HEK293T (cell line): ENCODE results near the gene GAL3ST1.

Source experiments
- CTCF ChIA-PET: fragments of 350-600 bp; formaldehyde crosslinking; extraction: SDS; loops from one replicate; lab custom pipeline; 2021; ENCODE audit warnings: antibody characterized with exemption, inconsistent platforms; lab: Yijun Ruan, JAX
- POLR2A ChIA-PET: fragments of 350-600 bp; formaldehyde crosslinking; extraction: SDS; loops from one replicate; lab custom pipeline; 2020; ENCODE audit warnings: antibody characterized with exemption, inconsistent platforms; lab: Yijun Ruan, JAX
- DNase-seq: peaks from one replicate; pipeline ENCODE4 v3.0.0; 2012; ENCODE audit warnings: mixed read lengths; ENCODE audit errors: extremely low spot score
- ARNT ChIP-seq: fragments of 450-650 bp; IDR thresholded peaks from 2 replicates; pipeline ENCODE4 v1.6.1; 2017; ENCODE audit warnings: mild to moderate bottlenecking
- BHLHE40 ChIP-seq: fragments of 450-650 bp; IDR thresholded peaks from 2 replicates; pipeline ENCODE4 v1.6.1; 2016; ENCODE audit warnings: mild to moderate bottlenecking, moderate library complexity, borderline replicate concordance
- CTBP1 ChIP-seq: fragments of 450-650 bp; IDR thresholded peaks from 2 replicates; pipeline ENCODE4 v1.6.1; 2016; ENCODE audit warnings: borderline replicate concordance
- ELF4 ChIP-seq: fragments of 450-650 bp; IDR thresholded peaks from 2 replicates; pipeline ENCODE4 v1.6.1; 2017; ENCODE audit warnings: antibody characterized with exemption
- FOXA1 ChIP-seq: fragments of 450-650 bp; IDR thresholded peaks from 2 replicates; pipeline ENCODE4 v1.6.1; 2016; ENCODE audit warnings: mild to moderate bottlenecking
- FOXK2 ChIP-seq: fragments of 450-650 bp; IDR thresholded peaks from 2 replicates; pipeline ENCODE4 v1.6.1; 2016; ENCODE audit warnings: mild to moderate bottlenecking
- FOXM1 ChIP-seq: fragments of 450-650 bp; IDR thresholded peaks from 2 replicates; pipeline ENCODE4 v1.6.1; 2017; ENCODE audit warnings: mild to moderate bottlenecking, borderline replicate concordance
- HDGF ChIP-seq: fragments of 450-650 bp; IDR thresholded peaks from 2 replicates; pipeline ENCODE4 v1.6.1; 2017; ENCODE audit warnings: antibody characterized with exemption, borderline replicate concordance
- L3MBTL2 ChIP-seq: fragments of 450-650 bp; conservative IDR thresholded peaks from 2 replicates; pipeline ENCODE4 v1.6.1; 2016; ENCODE audit warnings: mild to moderate bottlenecking
- LEF1 ChIP-seq: fragments of 450-650 bp; IDR thresholded peaks from 2 replicates; pipeline ENCODE4 v1.6.1; 2017; ENCODE audit warnings: mild to moderate bottlenecking, borderline replicate concordance
- NFRKB ChIP-seq: fragments of 450-650 bp; IDR thresholded peaks from 2 replicates; pipeline ENCODE4 v1.6.1; 2016; ENCODE audit warnings: mild to moderate bottlenecking, moderate library complexity
- SP1 ChIP-seq: fragments of 450-650 bp; IDR thresholded peaks from 2 replicates; pipeline ENCODE4 v1.6.1; 2017
- SUZ12 ChIP-seq: fragments of 450-650 bp; IDR thresholded peaks from 2 replicates; pipeline ENCODE4 v1.6.1; 2016; ENCODE audit warnings: mild to moderate bottlenecking
- TARDBP ChIP-seq: fragments of 450-650 bp; IDR thresholded peaks from 2 replicates; pipeline ENCODE4 v1.6.1; 2016
- ZNF384 ChIP-seq: fragments of 450-650 bp; IDR thresholded peaks from 2 replicates; pipeline ENCODE4 v1.6.1; 2016
- TF ChIP-seq, protein P1 (sequence below): fragments of 450-650 bp; IDR thresholded peaks from 2 replicates; pipeline ENCODE4 v1.6.1; 2016

Gene GAL3ST1

DNA sequence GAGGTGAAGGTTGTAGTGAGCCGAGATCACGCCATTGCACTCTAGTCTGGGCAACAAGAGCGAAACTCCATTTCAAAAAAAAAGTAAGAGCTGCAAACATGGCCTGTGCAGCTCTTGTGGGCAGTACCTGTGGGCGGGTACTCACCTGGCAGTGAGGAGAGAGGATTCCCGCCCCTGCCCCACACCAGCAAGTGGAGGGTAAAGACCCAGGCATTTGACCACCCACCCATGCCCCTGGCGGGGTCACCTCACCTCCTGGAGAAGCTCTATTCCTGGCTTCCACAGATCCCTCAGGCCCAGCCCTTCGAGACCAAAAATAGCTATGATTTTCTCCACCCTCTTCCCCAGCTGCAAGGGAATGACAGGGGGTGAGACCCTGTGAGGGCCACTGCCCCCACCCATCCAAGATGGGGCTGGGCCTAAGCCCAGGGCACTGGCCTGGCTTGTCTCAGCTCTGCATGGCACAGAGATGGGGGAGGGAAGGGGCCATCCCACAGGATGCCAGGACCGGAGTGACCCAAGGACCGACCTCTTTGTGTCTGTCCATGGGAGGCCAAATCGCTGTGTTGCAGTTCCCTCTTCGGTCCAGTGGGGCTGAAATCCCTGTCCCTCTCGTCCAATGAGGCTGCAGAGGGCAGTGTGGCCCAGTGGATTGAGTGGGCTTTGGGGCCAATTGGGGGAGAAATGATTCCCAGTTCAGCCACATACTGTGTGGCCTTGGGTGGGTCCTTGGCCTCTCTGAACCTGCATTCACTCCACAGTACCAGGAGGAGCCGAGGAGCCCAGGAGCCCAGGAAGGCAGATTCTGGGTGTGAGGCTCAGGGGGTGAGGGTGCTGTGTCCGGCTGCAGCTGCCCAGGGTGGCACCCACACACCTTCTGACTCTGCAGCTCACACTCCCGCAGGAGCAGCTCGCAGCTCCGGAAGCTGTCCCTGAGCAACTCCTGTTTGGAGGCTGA, 42.5 kb downstream of the GAL3ST1 start:
- ChIA-PET POLR2A (interaction anchor here (0.7 kb wide), 1 partner anchor 59 kb away, joined by 3 read pairs; no protein-coding TSS in a partner anchor), CTCF (no interaction called here)
- no peak for DNase-seq
- no peak for TF ChIP-seq FOXA1
- TF ChIP-seq FOXM1 = no peak
- no peak for TF ChIP-seq ZNF384
- TF ChIP-seq CTBP1 = no peak

DNA sequence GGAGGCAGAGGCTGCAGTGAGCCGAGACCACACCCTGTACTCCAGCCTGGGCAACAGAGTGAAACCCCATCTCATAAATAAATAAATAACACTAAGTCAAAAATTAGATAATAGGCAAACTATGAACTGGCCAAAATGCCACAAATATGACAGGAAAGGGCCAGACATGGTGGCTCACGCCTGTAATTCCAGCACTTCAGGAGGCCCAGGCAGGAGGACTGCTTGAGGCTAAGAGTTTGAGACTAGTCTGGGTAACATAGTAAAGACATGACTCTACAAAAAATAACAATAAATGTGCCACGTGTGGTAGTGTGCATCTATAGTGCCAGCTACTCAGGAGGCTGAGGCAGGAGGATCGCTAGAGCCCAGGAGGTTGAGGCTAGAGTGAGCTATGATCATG, 47.8 kb downstream of the GAL3ST1 start:
- POLR2A ChIA-PET = no interaction called here
- DNase-seq = no peak
- TF ChIP-seq FOXA1 (no peak), SP1 (no peak), LEF1 (no peak), NFRKB (no peak), ARNT (no peak)
- TF ChIP-seq, protein P1, sequence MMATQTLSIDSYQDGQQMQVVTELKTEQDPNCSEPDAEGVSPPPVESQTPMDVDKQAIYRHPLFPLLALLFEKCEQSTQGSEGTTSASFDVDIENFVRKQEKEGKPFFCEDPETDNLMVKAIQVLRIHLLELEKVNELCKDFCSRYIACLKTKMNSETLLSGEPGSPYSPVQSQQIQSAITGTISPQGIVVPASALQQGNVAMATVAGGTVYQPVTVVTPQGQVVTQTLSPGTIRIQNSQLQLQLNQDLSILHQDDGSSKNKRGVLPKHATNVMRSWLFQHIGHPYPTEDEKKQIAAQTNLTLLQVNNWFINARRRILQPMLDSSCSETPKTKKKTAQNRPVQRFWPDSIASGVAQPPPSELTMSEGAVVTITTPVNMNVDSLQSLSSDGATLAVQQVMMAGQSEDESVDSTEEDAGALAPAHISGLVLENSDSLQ = no peak

DNA sequence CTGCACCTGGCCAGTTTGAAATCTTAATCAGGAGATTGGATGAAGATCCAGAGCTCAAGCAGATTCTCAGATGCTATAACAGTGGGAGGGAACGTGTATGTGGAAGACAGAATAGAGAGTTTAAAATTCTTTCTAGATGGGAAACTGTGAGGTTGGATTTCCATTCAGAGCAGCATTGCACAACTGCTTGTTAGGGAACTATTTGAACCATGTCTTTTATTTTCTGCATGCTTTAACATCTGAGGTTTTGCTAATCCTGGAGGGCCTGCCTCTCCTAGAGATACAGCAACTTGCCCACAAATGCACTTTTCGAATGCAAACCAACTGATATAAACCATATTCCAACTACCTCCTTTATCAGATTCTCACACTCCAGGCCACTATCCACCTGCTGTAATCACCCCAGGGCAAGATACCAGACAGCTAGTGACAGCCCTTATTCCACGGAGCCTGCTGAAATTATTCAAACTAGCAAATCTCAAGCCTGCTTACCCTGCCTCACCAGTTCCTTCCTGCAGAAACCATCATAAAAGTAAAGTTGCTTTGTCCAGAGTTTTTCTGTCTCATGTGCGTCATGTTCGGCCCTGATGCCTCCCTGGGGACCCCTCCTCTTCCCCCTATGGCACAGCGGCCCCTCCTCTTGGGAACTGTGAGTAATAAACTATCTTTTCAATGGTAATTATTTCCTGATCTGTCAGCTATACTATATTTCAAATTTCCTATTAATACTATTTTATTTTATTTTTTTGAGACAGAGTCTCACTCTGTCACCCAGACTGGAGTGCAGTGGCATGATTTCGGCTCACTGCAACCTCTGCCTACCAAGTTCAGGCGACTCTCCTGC, 50.6 kb downstream of the GAL3ST1 start:
- POLR2A ChIA-PET = no interaction called here
- no peak for DNase-seq
- TF ChIP-seq CTBP1 = no peak
- no peak for TF ChIP-seq SP1
- no peak for TF ChIP-seq FOXM1
- TF ChIP-seq SUZ12 = no peak
- no peak for TF ChIP-seq ELF4
- TF ChIP-seq LEF1 = no peak
- no peak for TF ChIP-seq ZNF384
- TF ChIP-seq BHLHE40 = no peak
- TF ChIP-seq HDGF = no peak
- TF ChIP-seq L3MBTL2 = no peak
- TF ChIP-seq NFRKB = no peak
- TF ChIP-seq FOXA1 = no peak
- no peak for TF ChIP-seq TARDBP
- no peak for TF ChIP-seq FOXK2
- no peak for TF ChIP-seq ARNT
- TF ChIP-seq, protein P1 = no peak
- CTCF ChIA-PET = no interaction called here

More for the DNA sequence above, 47.8 kb downstream of the GAL3ST1 start:
- CTCF ChIA-PET = no interaction called here

DNA sequence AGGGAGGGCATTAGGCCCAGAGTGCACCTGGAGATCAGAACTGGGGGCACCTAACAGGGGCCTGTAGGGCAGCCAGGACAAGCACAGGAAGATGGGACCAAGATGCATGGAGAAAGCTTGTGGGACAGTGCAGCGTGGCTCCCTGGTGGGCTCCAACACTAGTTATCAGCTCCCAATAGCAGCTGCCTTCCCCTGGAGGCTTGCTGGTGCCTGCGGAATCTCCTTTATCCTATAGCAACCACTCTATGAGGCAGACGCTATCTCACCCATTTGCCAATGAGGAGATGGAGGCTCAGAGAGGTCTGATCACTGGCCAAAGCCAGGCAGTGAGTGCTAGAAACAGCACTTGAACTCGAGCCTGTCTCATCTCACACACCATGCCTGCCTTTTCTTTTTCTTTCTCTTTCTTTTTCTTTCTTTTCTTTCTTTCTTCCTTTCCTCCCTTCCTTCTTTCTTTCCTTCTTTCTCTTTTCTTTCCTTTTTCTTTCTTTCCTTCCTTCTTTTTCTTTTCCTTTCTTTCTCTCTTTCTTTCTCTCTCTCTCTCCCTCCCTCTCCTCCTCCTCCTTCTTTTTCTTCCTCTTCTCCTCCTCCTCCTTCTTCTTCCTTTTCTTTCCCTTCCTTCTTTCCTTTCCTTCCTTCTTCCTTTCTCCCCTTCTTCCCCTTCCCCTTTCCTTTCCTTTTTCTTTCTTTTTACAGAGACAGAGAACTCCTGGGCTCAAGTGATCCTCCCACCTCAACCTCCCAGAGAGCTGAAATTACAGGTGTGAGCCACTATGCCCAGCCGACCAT, 52.9 kb downstream of the GAL3ST1 start:
- ChIA-PET CTCF (interaction anchor here (0.7 kb wide), 2 partner anchors 99 to 1074 kb away, joined by 3 read pairs; no protein-coding TSS in a partner anchor), POLR2A (interaction anchor here (1.1 kb wide), 1 partner anchor 21 kb away, joined by 3 read pairs; no protein-coding TSS in a partner anchor)
- DNase-seq = no peak
- TF ChIP-seq LEF1 = no peak
- no peak for TF ChIP-seq BHLHE40
- no peak for TF ChIP-seq ELF4
- TF ChIP-seq ZNF384 = no peak

DNA sequence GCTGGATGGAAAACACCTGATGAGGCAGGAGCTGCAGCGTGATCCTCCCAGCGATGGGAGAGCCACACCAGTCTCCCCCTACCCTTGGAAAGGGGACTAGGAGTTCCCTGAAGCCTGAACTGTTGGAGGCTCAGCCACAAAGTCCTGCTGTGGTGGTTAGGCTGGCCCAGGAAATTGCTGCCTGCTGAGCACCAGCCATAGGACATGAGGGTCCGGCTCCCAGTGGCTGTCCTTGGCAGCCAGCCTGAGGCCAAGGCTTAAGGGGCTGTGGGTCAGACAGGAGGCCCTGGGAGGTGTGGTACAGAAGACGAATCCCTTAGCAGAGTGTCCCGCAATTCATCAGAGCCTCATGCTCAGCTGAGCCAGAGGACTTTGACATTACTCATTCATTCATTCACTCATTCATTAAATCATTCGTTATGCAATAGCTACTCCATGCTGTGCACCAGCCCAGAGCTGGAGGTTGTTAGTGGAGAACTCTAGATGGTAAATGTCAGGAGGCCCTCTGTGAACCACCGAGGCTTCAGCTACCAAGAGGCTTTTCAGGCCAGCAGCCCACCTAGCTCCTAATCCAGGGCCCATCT, 54.5 kb downstream of the GAL3ST1 start:
- POLR2A ChIA-PET = no interaction called here
- CTCF ChIA-PET = interaction anchor here (0.5 kb wide), 1 partner anchor 226 kb away, joined by 6 read pairs; no protein-coding TSS in a partner anchor

DNA sequence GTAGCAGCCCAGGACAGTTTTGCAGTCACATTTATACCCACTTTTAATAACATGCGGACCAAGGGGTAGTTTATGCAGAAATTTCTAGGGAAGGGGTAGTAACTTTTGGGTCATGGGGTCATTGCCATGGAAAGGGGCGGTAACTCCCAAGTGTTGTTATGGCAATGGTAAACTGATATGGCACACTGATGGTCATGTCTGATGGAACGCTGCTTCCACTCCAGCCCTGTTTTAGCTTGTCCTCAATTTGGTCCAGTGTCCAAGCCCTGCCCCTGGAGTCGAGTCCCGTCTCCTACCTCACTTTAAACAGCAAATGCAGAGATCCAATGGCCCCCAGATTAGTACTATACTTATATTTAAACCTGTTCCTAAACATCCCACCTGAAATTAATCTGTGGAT, 57.7 kb downstream of the GAL3ST1 start:
- no peak for DNase-seq
- TF ChIP-seq ELF4 = no peak
- no peak for TF ChIP-seq L3MBTL2
- no peak for TF ChIP-seq HDGF
- TF ChIP-seq CTBP1 = no peak
- TF ChIP-seq FOXA1 = no peak
- TF ChIP-seq FOXM1 = no peak
- no peak for TF ChIP-seq FOXK2
- no peak for TF ChIP-seq BHLHE40
- TF ChIP-seq LEF1 = no peak
- no peak for TF ChIP-seq ZNF384
- TF ChIP-seq TARDBP = no peak
- TF ChIP-seq, protein P1 = no peak
- no peak for TF ChIP-seq SUZ12
- no peak for TF ChIP-seq SP1
- POLR2A ChIA-PET = no interaction called here
- CTCF ChIA-PET = no interaction called here

More for the DNA sequence above, 54.5 kb downstream of the GAL3ST1 start:
- DNase-seq = no peak
- TF ChIP-seq NFRKB (no peak), ELF4 (no peak), FOXA1 (no peak), TARDBP (no peak), LEF1 (no peak), CTBP1 (no peak), FOXM1 (no peak), ARNT (no peak), ZNF384 (no peak)
